Measurements from ENCODE around the gene ZFR2.

ZFR2 gene

GRCh38 chr19:3857449-3858003 lies 11.3 kb downstream of the ZFR2 start:
- no peaks in the 10 kb centered on the region for H3K36me3 ChIP-seq (ENCODE audit: insufficient read depth, low read length)
- no peaks in the 10 kb centered on the region; the same call in 1 of the 2 replicates for H3K27me3 ChIP-seq (ENCODE audit: insufficient read depth, low read length)
- no peaks in the 10 kb centered on the region for H3K79me2 ChIP-seq (ENCODE audit: insufficient read depth, low read length)
- H3K4me1 ChIP-seq (ENCODE audit: insufficient read depth, low read length, severe bottlenecking): no peaks in the 10 kb centered on the region
- H3K4me3 ChIP-seq (ENCODE audit: low read depth, low read length, poor library complexity, severe bottlenecking): no peak overlapping the region
- H3K27ac ChIP-seq (ENCODE audit: low read depth, low read length, poor library complexity, severe bottlenecking): no peak overlapping the region
- H3K9me3 ChIP-seq (ENCODE audit: low read length): no peaks in the 10 kb centered on the region
- no peaks in the 10 kb centered on the region for H4K20me1 ChIP-seq (ENCODE audit: insufficient read depth, low read length)
- H3K9ac ChIP-seq (ENCODE audit: low read length): no peak overlapping the region
- no peaks in the 10 kb centered on the region for H3K9me2 ChIP-seq (ENCODE audit: low read depth, low read length)
- H2AFZ ChIP-seq (ENCODE audit: low read length): no peak overlapping the region
- TF ChIP-seq CTCF (IDR thresholded peaks at IDR 0.05; ENCODE audit: low read length) (no peak), EZH2 (IDR thresholded peaks at IDR 0.05; ENCODE audit: borderline replicate concordance, low read length) (no peak)
- no peak overlapping the region for H3K4me2 ChIP-seq (ENCODE audit: low read length)
- no peaks in the 10 kb centered on the region for H3F3A ChIP-seq (ENCODE audit: insufficient read depth, low read length)

- H2AFZ ChIP-seq (ENCODE audit: low read length): no peak overlapping the region
- no peaks in the 10 kb centered on the region for H3F3A ChIP-seq (ENCODE audit: insufficient read depth, low read length)
- H4K20me1 ChIP-seq (ENCODE audit: insufficient read depth, low read length): no peaks in the 10 kb centered on the region
- no peaks in the 10 kb centered on the region for H3K79me2 ChIP-seq (ENCODE audit: insufficient read depth, low read length)
- H3K27ac ChIP-seq (ENCODE audit: low read depth, low read length, poor library complexity, severe bottlenecking): no peak overlapping the region
- no peaks in the 10 kb centered on the region for H3K9me2 ChIP-seq (ENCODE audit: low read depth, low read length)
- no peak overlapping the region for H3K9ac ChIP-seq (ENCODE audit: low read length)
- peaks cover 10% of the 10 kb centered on the region; the same call in 1 of the 2 replicates for H3K9me3 ChIP-seq (ENCODE audit: low read length)
- TF ChIP-seq EZH2 (IDR thresholded peaks at IDR 0.05; ENCODE audit: borderline replicate concordance, low read length) (no peak), CTCF (IDR thresholded peaks at IDR 0.05; ENCODE audit: low read length) (no peak)
- no peak overlapping the region for H3K4me3 ChIP-seq (ENCODE audit: low read depth, low read length, poor library complexity, severe bottlenecking)
- no peak overlapping the region for H3K4me2 ChIP-seq (ENCODE audit: low read length)
- no peaks in the 10 kb centered on the region for H3K4me1 ChIP-seq (ENCODE audit: insufficient read depth, low read length, severe bottlenecking)
- H3K36me3 ChIP-seq (ENCODE audit: insufficient read depth, low read length): no peaks in the 10 kb centered on the region; the same call in 1 of the 2 replicates
- H3K27me3 ChIP-seq (ENCODE audit: insufficient read depth, low read length): peaks cover 8% of the 10 kb centered on the region; the same call in 1 of the 2 replicates
Measured at GRCh38 chr19:3855320-3855719, 13.5 kb downstream of the ZFR2 start.

- no peak overlapping the region for H2AFZ ChIP-seq (ENCODE audit: low read length)
- no peaks in the 10 kb centered on the region for H3F3A ChIP-seq (ENCODE audit: insufficient read depth, low read length)
- H3K4me2 ChIP-seq (ENCODE audit: low read length): no peak overlapping the region
- TF ChIP-seq CTCF (IDR thresholded peaks at IDR 0.05; ENCODE audit: low read length): peak; percentile 39; the same call in 1 of the 2 replicates
- TF ChIP-seq EZH2 (IDR thresholded peaks at IDR 0.05; ENCODE audit: borderline replicate concordance, low read length): no peak
- H3K36me3 ChIP-seq (ENCODE audit: insufficient read depth, low read length): no peaks in the 10 kb centered on the region; the same call in 1 of the 2 replicates
- H3K4me1 ChIP-seq (ENCODE audit: insufficient read depth, low read length, severe bottlenecking): no peaks in the 10 kb centered on the region
- H3K9me2 ChIP-seq (ENCODE audit: low read depth, low read length): no peaks in the 10 kb centered on the region
- H3K9ac ChIP-seq (ENCODE audit: low read length): no peak overlapping the region
- peaks cover 10% of the 10 kb centered on the region; the same call in 1 of the 2 replicates for H3K9me3 ChIP-seq (ENCODE audit: low read length)
- no peak overlapping the region for H3K27ac ChIP-seq (ENCODE audit: low read depth, low read length, poor library complexity, severe bottlenecking)
- H4K20me1 ChIP-seq (ENCODE audit: insufficient read depth, low read length): no peaks in the 10 kb centered on the region
- H3K4me3 ChIP-seq (ENCODE audit: low read depth, low read length, poor library complexity, severe bottlenecking): no peak overlapping the region
- no peaks in the 10 kb centered on the region for H3K79me2 ChIP-seq (ENCODE audit: insufficient read depth, low read length)
- peaks cover 8% of the 10 kb centered on the region; the same call in 1 of the 2 replicates for H3K27me3 ChIP-seq (ENCODE audit: insufficient read depth, low read length)
Measured at GRCh38 chr19:3852614-3853254, 16.1 kb downstream of the ZFR2 start.

Data from OCI-LY1 (cell line).